ENCODE data around the gene PCSK4. TPM values are rescaled to one million over a fixed set of nuclear protein-coding genes. Genes with fewer than 3 reads are reported as not detected.

The PCSK4 gene
- total and polyA plus RNA-seq, 9 of the 15 experiments (the other 6 are each of a cell fraction or from before 2014, with no cell fraction given), result 0.01 to 9.1 (median 2.1) TPM; not detected in 1

DNA sequence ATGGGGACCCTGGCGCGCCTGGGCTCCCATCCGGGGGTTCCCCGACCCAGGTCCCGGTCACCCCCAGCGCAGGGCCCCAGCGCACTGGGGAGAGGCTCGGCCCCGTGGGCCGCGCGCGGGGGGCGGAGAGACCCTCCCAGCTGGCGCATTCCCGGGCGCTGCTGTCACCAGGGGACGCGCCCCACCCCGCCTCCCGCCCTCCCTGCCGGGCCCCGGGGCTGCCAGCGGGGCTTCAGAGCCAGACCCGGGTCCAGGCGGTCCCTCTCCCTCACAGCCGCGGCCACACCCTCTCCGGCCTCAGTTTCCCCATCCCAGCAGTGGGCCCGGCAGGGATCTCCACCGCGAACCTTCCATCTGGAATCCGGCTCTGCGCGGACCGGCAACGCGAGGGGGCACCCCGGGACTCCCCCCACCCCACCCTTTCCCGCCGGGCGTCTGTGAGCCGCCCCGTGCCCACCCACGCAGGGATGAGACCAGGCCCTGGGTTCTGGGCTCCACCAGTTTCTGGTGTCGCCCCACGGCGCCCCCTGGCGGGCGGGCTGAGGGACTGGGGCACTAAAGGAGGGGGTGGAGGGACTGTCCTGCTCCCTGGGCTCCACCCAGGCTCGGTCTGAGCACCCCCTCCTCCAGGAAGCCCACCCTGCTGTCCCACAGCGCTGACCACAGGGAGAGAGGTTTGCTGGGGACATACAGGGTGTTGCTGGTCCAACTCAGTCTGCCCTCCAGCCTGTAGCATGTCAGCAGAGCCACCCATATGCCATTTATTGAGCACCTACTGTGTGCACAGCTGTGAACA is 23.5 kb upstream of the PCSK4 start (continued):
- TF ChIP-seq, protein P1, sequence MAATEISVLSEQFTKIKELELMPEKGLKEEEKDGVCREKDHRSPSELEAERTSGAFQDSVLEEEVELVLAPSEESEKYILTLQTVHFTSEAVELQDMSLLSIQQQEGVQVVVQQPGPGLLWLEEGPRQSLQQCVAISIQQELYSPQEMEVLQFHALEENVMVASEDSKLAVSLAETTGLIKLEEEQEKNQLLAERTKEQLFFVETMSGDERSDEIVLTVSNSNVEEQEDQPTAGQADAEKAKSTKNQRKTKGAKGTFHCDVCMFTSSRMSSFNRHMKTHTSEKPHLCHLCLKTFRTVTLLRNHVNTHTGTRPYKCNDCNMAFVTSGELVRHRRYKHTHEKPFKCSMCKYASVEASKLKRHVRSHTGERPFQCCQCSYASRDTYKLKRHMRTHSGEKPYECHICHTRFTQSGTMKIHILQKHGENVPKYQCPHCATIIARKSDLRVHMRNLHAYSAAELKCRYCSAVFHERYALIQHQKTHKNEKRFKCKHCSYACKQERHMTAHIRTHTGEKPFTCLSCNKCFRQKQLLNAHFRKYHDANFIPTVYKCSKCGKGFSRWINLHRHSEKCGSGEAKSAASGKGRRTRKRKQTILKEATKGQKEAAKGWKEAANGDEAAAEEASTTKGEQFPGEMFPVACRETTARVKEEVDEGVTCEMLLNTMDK (IDR thresholded peaks at IDR 0.05; ENCODE audit: borderline replicate concordance, insufficient read depth, low read depth, low read length, poor library complexity, severe bottlenecking), result peak; percentile 95
- TF ChIP-seq NCOR1 (IDR thresholded peaks at IDR 0.05) (no peak), MEIS2 (IDR thresholded peaks at IDR 0.05; ENCODE audit: partially characterized antibody) (no peak), PHF8 (IDR thresholded peaks at IDR 0.05; ENCODE audit: borderline replicate concordance, low read length) (no peak), ZNF668 (CRISPR knock-in tag; IDR thresholded peaks at IDR 0.05) (no peak), SMC3 (conservative IDR thresholded peaks at IDR 0.05; ENCODE audit: insufficient read depth, low read depth, low read length) (no peak), ETS2 (tag; IDR thresholded peaks at IDR 0.05; ENCODE audit: borderline replicate concordance, poor library complexity, severe bottlenecking) (no peak), TAF1 (IDR thresholded peaks at IDR 0.05; ENCODE audit: control insufficient read depth, extremely low read depth, insufficient read depth, low read length, severe bottlenecking) (no peak), HNRNPK (IDR thresholded peaks at IDR 0.05; ENCODE audit: low read depth, low read length, poor library complexity, severe bottlenecking) (no peak), NR1H2 (CRISPR knock-in tag; IDR thresholded peaks at IDR 0.05) (no peak), ETV1 (tag; conservative IDR thresholded peaks at IDR 0.05; ENCODE audit: low read depth) (no peak), MCM5 (IDR thresholded peaks at IDR 0.05; ENCODE audit: low read depth) (no peak)
- TF ChIP-seq, protein P2, sequence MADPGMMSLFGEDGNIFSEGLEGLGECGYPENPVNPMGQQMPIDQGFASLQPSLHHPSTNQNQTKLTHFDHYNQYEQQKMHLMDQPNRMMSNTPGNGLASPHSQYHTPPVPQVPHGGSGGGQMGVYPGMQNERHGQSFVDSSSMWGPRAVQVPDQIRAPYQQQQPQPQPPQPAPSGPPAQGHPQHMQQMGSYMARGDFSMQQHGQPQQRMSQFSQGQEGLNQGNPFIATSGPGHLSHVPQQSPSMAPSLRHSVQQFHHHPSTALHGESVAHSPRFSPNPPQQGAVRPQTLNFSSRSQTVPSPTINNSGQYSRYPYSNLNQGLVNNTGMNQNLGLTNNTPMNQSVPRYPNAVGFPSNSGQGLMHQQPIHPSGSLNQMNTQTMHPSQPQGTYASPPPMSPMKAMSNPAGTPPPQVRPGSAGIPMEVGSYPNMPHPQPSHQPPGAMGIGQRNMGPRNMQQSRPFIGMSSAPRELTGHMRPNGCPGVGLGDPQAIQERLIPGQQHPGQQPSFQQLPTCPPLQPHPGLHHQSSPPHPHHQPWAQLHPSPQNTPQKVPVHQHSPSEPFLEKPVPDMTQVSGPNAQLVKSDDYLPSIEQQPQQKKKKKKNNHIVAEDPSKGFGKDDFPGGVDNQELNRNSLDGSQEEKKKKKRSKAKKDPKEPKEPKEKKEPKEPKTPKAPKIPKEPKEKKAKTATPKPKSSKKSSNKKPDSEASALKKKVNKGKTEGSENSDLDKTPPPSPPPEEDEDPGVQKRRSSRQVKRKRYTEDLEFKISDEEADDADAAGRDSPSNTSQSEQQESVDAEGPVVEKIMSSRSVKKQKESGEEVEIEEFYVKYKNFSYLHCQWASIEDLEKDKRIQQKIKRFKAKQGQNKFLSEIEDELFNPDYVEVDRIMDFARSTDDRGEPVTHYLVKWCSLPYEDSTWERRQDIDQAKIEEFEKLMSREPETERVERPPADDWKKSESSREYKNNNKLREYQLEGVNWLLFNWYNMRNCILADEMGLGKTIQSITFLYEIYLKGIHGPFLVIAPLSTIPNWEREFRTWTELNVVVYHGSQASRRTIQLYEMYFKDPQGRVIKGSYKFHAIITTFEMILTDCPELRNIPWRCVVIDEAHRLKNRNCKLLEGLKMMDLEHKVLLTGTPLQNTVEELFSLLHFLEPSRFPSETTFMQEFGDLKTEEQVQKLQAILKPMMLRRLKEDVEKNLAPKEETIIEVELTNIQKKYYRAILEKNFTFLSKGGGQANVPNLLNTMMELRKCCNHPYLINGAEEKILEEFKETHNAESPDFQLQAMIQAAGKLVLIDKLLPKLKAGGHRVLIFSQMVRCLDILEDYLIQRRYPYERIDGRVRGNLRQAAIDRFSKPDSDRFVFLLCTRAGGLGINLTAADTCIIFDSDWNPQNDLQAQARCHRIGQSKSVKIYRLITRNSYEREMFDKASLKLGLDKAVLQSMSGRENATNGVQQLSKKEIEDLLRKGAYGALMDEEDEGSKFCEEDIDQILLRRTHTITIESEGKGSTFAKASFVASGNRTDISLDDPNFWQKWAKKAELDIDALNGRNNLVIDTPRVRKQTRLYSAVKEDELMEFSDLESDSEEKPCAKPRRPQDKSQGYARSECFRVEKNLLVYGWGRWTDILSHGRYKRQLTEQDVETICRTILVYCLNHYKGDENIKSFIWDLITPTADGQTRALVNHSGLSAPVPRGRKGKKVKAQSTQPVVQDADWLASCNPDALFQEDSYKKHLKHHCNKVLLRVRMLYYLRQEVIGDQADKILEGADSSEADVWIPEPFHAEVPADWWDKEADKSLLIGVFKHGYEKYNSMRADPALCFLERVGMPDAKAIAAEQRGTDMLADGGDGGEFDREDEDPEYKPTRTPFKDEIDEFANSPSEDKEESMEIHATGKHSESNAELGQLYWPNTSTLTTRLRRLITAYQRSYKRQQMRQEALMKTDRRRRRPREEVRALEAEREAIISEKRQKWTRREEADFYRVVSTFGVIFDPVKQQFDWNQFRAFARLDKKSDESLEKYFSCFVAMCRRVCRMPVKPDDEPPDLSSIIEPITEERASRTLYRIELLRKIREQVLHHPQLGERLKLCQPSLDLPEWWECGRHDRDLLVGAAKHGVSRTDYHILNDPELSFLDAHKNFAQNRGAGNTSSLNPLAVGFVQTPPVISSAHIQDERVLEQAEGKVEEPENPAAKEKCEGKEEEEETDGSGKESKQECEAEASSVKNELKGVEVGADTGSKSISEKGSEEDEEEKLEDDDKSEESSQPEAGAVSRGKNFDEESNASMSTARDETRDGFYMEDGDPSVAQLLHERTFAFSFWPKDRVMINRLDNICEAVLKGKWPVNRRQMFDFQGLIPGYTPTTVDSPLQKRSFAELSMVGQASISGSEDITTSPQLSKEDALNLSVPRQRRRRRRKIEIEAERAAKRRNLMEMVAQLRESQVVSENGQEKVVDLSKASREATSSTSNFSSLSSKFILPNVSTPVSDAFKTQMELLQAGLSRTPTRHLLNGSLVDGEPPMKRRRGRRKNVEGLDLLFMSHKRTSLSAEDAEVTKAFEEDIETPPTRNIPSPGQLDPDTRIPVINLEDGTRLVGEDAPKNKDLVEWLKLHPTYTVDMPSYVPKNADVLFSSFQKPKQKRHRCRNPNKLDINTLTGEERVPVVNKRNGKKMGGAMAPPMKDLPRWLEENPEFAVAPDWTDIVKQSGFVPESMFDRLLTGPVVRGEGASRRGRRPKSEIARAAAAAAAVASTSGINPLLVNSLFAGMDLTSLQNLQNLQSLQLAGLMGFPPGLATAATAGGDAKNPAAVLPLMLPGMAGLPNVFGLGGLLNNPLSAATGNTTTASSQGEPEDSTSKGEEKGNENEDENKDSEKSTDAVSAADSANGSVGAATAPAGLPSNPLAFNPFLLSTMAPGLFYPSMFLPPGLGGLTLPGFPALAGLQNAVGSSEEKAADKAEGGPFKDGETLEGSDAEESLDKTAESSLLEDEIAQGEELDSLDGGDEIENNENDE (IDR thresholded peaks at IDR 0.05; ENCODE audit: low read depth, low read length), result no peak
